Stomach (tissue), 4 donors: ENCODE data around the gene BOLA3.
"Not testable (repeated sequence)": the region's sequence is repeated elsewhere in the genome, so short reads cannot be mapped to it uniquely, and the experiment has no call there.

Source experiments
- CTCF ChIP-seq, 7 experiments: fragments of 450-650 bp in 4 of 7; fragments of 200-600 bp in 3 of 7; sonication (generic) in 3 of 7; IDR thresholded peaks; one replicate each; pipeline ENCODE4 v1.5.1; 2016 to 2019; ENCODE audit warnings: antibody characterized with exemption in 7 of 7, control low read depth in 2 of 7, mild to moderate bottlenecking in 1 of 7
- POLR2AphosphoS5 ChIP-seq, 3 donors: sonication (generic); formaldehyde crosslinking; IDR thresholded peaks; one replicate each; pipeline ENCODE4 v1.6.1; 2016; ENCODE audit warnings: antibody characterized with exemption in 3 of 3

GRCh38 chr2:74088676-74089075 is 59.0 kb downstream of the BOLA3 start:
- not testable (repeated sequence) for TF ChIP-seq CTCF, POLR2AphosphoS5 (IDR thresholded peaks at IDR 0.05)
